ENCODE data around the gene RPL39L. TPM values are rescaled to one million over a fixed set of nuclear protein-coding genes. Genes with fewer than 3 reads are reported as not detected.

Gene RPL39L
- total and polyA plus RNA-seq, 2 of the 13 experiments (the other 11 are each of a cell fraction or from before 2014, with no cell fraction given) = not detected

DNA sequence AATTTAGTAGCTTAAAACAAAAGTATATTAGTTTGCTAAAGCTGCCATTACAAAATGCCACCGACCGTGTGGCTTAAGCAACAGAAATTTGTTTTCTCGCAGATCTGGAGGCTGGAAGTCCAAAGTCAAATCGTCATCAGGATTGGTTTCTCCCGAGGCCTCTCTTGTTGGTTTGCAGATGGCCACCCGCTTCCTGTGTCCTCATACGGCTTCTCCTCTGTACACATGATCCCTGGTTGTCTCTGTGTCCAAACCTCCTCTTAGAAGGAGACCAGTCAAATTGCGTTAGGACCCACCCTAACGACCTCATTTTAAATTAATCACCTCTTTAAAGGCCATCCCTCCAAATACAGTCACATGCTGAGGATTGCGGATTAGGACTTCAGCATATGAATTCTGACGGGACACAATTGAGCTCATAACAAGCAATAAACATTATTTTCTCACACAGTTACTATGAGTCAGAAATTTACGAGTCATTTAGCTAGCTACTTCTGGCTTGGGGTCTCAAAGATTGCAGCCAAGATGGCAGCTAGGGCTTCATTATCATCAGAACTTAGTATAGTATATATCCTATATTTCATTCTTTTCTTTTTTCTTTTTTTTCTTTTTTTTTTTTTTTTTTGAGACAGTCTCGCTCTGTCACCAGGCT lies 58.4 kb downstream of the RPL39L start (continued):
- TF ChIP-seq PCBP1 (IDR thresholded peaks at IDR 0.05; ENCODE audit: borderline replicate concordance, low read depth, low read length) = no peak
- no peak for TF ChIP-seq SIN3B (IDR thresholded peaks at IDR 0.05; ENCODE audit: low read length)
- TF ChIP-seq, protein P1, sequence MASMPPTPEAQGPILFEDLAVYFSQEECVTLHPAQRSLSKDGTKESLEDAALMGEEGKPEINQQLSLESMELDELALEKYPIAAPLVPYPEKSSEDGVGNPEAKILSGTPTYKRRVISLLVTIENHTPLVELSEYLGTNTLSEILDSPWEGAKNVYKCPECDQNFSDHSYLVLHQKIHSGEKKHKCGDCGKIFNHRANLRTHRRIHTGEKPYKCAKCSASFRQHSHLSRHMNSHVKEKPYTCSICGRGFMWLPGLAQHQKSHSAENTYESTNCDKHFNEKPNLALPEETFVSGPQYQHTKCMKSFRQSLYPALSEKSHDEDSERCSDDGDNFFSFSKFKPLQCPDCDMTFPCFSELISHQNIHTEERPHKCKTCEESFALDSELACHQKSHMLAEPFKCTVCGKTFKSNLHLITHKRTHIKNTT (CRISPR knock-in tag; IDR thresholded peaks at IDR 0.05) = no peak
- TF ChIP-seq ZNF790 (CRISPR knock-in tag; IDR thresholded peaks at IDR 0.05; ENCODE audit: borderline replicate concordance) = no peak
- TF ChIP-seq SRF (IDR thresholded peaks at IDR 0.05; ENCODE audit: low read depth, low read length) = no peak
- TF ChIP-seq, protein P2, sequence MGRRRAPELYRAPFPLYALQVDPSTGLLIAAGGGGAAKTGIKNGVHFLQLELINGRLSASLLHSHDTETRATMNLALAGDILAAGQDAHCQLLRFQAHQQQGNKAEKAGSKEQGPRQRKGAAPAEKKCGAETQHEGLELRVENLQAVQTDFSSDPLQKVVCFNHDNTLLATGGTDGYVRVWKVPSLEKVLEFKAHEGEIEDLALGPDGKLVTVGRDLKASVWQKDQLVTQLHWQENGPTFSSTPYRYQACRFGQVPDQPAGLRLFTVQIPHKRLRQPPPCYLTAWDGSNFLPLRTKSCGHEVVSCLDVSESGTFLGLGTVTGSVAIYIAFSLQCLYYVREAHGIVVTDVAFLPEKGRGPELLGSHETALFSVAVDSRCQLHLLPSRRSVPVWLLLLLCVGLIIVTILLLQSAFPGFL (CRISPR knock-in tag; IDR thresholded peaks at IDR 0.05) = no peak
- TF ChIP-seq, protein P3, sequence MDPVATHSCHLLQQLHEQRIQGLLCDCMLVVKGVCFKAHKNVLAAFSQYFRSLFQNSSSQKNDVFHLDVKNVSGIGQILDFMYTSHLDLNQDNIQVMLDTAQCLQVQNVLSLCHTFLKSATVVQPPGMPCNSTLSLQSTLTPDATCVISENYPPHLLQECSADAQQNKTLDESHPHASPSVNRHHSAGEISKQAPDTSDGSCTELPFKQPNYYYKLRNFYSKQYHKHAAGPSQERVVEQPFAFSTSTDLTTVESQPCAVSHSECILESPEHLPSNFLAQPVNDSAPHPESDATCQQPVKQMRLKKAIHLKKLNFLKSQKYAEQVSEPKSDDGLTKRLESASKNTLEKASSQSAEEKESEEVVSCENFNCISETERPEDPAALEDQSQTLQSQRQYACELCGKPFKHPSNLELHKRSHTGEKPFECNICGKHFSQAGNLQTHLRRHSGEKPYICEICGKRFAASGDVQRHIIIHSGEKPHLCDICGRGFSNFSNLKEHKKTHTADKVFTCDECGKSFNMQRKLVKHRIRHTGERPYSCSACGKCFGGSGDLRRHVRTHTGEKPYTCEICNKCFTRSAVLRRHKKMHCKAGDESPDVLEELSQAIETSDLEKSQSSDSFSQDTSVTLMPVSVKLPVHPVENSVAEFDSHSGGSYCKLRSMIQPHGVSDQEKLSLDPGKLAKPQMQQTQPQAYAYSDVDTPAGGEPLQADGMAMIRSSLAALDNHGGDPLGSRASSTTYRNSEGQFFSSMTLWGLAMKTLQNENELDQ (CRISPR knock-in tag; IDR thresholded peaks at IDR 0.05; ENCODE audit: borderline replicate concordance) = no peak
- no peak for TF ChIP-seq ZNF207 (IDR thresholded peaks at IDR 0.05; ENCODE audit: borderline replicate concordance)
- TF ChIP-seq PHF5A (CRISPR knock-in tag; IDR thresholded peaks at IDR 0.05; ENCODE audit: low read depth, unreplicated experiment) = no peak
- no peak; the same call in 1 of the 2 replicates for TF ChIP-seq KDM1A (CRISPR knock-in tag; IDR thresholded peaks at IDR 0.05)
- TF ChIP-seq, protein P4, sequence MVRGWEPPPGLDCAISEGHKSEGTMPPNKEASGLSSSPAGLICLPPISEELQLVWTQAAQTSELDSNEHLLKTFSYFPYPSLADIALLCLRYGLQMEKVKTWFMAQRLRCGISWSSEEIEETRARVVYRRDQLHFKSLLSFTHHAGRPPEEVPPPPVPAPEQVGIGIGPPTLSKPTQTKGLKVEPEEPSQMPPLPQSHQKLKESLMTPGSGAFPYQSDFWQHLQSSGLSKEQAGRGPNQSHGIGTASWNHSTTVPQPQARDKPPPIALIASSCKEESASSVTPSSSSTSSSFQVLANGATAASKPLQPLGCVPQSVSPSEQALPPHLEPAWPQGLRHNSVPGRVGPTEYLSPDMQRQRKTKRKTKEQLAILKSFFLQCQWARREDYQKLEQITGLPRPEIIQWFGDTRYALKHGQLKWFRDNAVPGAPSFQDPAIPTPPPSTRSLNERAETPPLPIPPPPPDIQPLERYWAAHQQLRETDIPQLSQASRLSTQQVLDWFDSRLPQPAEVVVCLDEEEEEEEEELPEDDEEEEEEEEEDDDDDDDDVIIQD (CRISPR knock-in tag; IDR thresholded peaks at IDR 0.05; ENCODE audit: low read depth) = peak; percentile 93; the same call in 1 of the 2 replicates
- no peak for TF ChIP-seq NPAS2 (CRISPR knock-in tag; IDR thresholded peaks at IDR 0.05; ENCODE audit: borderline replicate concordance)
- no peak for TF ChIP-seq ZIK1 (CRISPR knock-in tag; IDR thresholded peaks at IDR 0.05; ENCODE audit: borderline replicate concordance, low read depth)
- no peak for TF ChIP-seq ZNF468 (CRISPR knock-in tag; IDR thresholded peaks at IDR 0.05)
- no peak for TF ChIP-seq HNRNPK (IDR thresholded peaks at IDR 0.05; ENCODE audit: low read depth, low read length, poor library complexity, severe bottlenecking)
- TF ChIP-seq ZNF44 (CRISPR knock-in tag; IDR thresholded peaks at IDR 0.05) = no peak
- no peak for TF ChIP-seq ZNF124 (CRISPR knock-in tag; IDR thresholded peaks at IDR 0.05)
- no peak for TF ChIP-seq KLF11 (CRISPR knock-in tag; IDR thresholded peaks at IDR 0.05)
- no peak for TF ChIP-seq GATAD1 (CRISPR knock-in tag; IDR thresholded peaks at IDR 0.05)
- no peak for TF ChIP-seq ZNF652 (CRISPR knock-in tag; IDR thresholded peaks at IDR 0.05; ENCODE audit: borderline replicate concordance, low read depth)
- TF ChIP-seq KMT2A (CRISPR knock-in tag; IDR thresholded peaks at IDR 0.05) = no peak
- no peak for TF ChIP-seq ZNF746 (CRISPR knock-in tag; IDR thresholded peaks at IDR 0.05)
- TF ChIP-seq, protein P5, sequence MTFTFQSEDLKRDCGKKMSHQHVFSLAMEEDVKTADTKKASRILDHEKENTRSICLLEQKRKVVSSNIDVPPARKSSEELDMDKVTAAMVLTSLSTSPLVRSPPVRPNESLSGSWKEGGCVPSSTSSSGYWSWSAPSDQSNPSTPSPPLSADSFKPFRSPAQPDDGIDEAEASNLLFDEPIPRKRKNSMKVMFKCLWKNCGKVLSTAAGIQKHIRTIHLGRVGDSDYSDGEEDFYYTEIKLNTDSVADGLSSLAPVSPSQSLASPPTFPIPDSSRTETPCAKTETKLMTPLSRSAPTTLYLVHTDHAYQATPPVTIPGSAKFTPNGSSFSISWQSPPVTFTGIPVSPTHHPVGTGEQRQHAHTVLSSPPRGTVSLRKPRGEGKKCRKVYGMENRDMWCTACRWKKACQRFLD (CRISPR knock-in tag; IDR thresholded peaks at IDR 0.05; ENCODE audit: borderline replicate concordance) = no peak
- no peak for TF ChIP-seq ZSCAN29 (CRISPR knock-in tag; conservative IDR thresholded peaks at IDR 0.05)
- TF ChIP-seq RBAK (CRISPR knock-in tag; IDR thresholded peaks at IDR 0.05) = no peak

Data from HepG2 (cell line).